ENCODE measurements around the gene SENP6.
"Not testable (repeated sequence)": the region's sequence is repeated elsewhere in the genome, so short reads cannot be mapped to it uniquely, and the experiment has no call there.

The SENP6 gene

GRCh38 chr6:75601304-75602245 lies at the start of gene SENP6:
Gene SENP6 (plus strand): TSS chr6:75601880. CDS start chr6:75602525, 645 bp downstream.
- peak; percentile 49 to 50 for DNase-seq (ENCODE audit: low read depth in 2 of 2)

DNA sequence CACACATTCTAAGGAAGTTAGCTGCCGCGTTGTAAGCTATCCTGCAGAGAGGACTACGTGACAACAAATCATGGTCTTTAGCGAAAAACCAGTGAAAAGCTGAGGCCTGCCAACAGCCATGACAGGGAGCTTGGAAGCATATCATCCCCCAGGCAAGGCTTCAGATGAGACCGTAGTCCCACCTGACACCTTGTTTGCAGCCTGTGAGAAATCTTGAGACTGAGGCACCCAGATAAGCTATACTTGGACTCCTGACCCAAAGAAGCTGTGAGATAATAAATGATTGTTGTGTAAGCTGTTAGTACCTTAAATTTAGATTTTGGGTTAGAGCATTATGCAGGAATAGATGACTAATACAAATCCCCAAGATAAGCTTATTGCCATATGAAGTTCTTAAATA lies 45.4 kb upstream of the SENP6 start:
- DNase-seq (ENCODE audit: low read depth in 2 of 2) = no peak

DNA sequence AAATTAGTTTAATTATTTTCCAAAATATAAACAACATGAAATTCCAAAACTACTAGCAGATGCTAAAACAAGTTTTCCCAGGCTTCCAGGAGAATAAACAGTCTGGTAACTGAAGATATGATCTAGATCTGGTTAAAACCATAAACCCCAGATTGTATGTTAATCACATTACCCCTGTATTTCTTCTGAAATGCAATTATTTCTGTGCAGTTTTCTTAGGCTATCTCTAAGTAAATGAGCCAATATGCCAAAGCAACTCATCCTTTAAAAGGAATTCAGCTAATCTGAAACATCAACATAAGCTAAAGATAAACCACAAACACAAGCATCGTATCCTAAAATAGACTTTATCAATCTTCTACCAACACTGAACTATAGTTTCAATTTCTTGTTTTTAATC lies 44.6 kb upstream of the SENP6 start:
- DNase-seq (ENCODE audit: low read depth in 2 of 2) = no peak

- no peak for DNase-seq (ENCODE audit: low read depth in 2 of 2)
Measured at GRCh38 chr6:75563032-75563431, 38.6 kb upstream of the SENP6 start.

- DNase-seq (ENCODE audit: low read depth in 2 of 2) = no peak
Measured at GRCh38 chr6:75566137-75566767, 35.4 kb upstream of the SENP6 start.

GRCh38 chr6:75568100-75568499 lies 33.6 kb upstream of the SENP6 start:
- DNase-seq (ENCODE audit: low read depth in 2 of 2) = no peak

GRCh38 chr6:75568965-75569364 lies 32.7 kb upstream of the SENP6 start:
- no peak for DNase-seq (ENCODE audit: low read depth in 2 of 2)

- DNase-seq (ENCODE audit: low read depth in 2 of 2) = not testable (repeated sequence)
Measured at GRCh38 chr6:75570671-75571070, 31.0 kb upstream of the SENP6 start.

DNA sequence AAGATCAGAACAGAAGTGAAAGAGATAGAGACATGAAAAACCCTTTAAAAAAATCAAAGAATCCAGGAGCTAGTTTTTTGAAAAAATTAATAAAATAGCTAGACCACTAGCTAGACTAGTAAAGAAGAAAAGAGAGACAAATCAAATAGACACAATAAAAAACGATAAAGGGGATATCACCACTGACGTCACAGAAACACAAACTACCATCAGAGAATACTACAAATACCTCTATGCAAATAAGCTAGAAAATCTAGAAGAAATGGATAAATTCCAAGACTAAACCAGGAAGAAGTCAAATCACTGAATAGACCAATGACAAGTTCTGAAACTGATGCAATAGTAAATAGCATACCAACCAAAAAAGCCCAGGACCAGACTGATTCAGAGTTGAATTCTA lies 29.6 kb upstream of the SENP6 start:
- no peak for DNase-seq (ENCODE audit: low read depth in 2 of 2)

DNA sequence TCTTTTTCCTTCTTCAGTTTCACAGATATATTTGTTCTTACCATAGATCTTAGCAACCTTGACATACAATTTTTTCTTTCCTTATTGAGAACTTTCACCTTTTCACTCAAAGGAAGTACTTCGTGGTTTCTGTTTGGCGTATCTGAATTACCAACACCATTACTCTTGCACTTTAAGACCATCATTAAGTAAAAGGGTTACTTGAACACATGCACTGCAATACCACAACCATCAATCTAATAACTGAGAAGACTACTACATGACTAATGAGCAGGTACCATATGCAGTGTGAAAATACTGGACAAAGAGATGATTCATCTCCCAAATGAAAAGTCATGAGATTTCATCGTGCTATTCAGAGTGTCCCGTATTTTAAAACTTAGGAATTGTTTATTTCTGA lies 21.7 kb upstream of the SENP6 start:
- DNase-seq (ENCODE audit: low read depth in 2 of 2) = no peak

GRCh38 chr6:75581231-75581630 lies 20.4 kb upstream of the SENP6 start:
- DNase-seq (ENCODE audit: low read depth in 2 of 2) = no peak

GRCh38 chr6:75584552-75584951 lies 17.1 kb upstream of the SENP6 start:
- DNase-seq (ENCODE audit: low read depth in 2 of 2) = not testable (repeated sequence)

- no peak for DNase-seq (ENCODE audit: low read depth in 2 of 2)
Measured at GRCh38 chr6:75588948-75589347, 12.7 kb upstream of the SENP6 start.

- no peak for DNase-seq (ENCODE audit: low read depth in 2 of 2)
Measured at GRCh38 chr6:75590370-75590769, 11.3 kb upstream of the SENP6 start.

GRCh38 chr6:75596380-75596779 lies 5.3 kb upstream of the SENP6 start:
- not testable (repeated sequence) for DNase-seq (ENCODE audit: low read depth in 2 of 2)

GRCh38 chr6:75600768-75601167 lies 912 bp upstream of the SENP6 start:
- no peak for DNase-seq (ENCODE audit: low read depth in 2 of 2)

GRCh38 chr6:75602246-75603105 lies 796 bp downstream of the SENP6 start:
- peak; percentile 45 for DNase-seq (ENCODE audit: low read depth in 2 of 2)

DNA sequence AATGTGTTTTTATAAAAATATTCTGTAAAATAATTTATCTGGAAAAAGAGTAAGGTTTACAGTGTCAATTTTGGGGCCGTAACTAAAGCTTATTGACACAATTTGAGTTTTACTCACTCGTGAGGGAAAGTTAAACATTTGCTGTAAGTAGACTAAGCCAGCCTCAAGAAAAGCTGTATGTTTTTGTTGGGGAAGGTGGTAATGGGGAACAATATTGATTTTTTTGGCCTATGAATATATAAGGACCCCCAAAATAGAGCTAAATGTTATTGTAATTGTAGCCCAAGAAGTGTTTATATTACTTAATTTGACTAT lies 1.4 kb downstream of the SENP6 start:
- no peak for DNase-seq (ENCODE audit: low read depth in 2 of 2)

DNA sequence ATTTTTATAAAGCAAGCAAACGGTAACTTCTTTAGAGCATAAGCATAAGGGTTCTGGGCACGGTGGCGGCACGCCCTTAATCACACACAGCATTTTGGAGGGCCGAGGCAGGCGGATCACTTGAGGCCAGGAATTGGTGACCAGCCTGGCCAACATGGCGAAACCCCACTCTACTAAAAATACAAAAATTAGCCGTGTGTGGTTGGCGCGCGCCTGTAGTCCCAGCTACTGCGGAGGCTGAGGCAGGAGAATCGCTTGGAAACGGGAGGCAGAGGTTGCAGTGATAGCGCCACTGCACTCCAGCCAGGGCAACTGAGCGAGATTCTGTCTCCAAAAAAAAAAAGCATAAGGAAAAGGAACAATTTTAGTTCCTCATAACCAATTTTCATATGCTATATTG lies 2.6 kb downstream of the SENP6 start:
- DNase-seq (ENCODE audit: low read depth in 2 of 2) = no peak

GRCh38 chr6:75605635-75606034 lies 4.0 kb downstream of the SENP6 start:
- DNase-seq (ENCODE audit: low read depth in 2 of 2) = no peak

- no peak for DNase-seq (ENCODE audit: low read depth in 2 of 2)
Measured at GRCh38 chr6:75608304-75608703, 6.6 kb downstream of the SENP6 start.

DNA sequence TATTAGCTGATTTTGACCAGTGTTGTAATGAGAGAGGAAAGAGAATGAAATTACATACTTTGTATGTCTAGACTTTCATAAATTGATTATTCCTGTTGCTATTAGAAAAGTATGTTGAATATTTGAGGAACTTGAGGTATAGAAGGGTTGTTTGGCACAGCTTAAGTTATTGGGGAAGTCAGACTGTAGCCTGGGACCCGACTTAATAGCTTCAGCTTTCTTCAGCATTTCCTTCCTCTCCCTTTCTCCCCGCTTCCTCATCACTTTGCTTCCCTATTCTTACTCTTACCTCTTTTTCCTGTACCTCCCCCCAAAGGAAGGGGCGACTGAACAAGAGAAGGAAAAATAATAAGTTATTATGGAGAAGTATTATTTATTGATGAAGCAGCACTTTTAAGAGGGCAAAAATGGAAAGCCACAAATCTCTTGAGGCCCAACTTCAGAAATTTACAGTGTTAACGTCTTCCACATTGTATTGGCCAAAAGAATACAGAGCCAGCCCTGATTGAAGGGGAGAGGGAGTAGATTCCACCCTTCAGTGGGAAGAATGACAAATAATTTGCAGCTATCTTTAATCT lies 7.4 kb downstream of the SENP6 start:
- no peak for DNase-seq (ENCODE audit: low read depth in 2 of 2)
